ENCODE measurements around the gene CD200. TPM values are rescaled to one million over a fixed set of nuclear protein-coding genes. Genes with fewer than 3 reads are reported as not detected.

CD200 gene
- total and polyA plus RNA-seq, 2 experiments from 2014 or later, result 51.9 to 65.0 TPM

GRCh38 chr3:112357930-112358780, 25.2 kb downstream of the CD200 start:
- Histone ChIP-seq H3K79me2 (replicated peaks; ENCODE audit: insufficient read depth) (no peaks in the 10 kb centered on the region; the same call in 1 of the 2 replicates), H3K27ac (ENCODE audit: low read depth) (peak overlapping the region; percentile 51; the same call in 1 of the 2 replicates), H3K4me3 (no peak overlapping the region), H3K36me3 (ENCODE audit: insufficient read depth) (peaks cover 17% of the 10 kb centered on the region; the same call in 1 of the 2 replicates), H4K20me1 (replicated peaks; ENCODE audit: insufficient read depth) (no peaks in the 10 kb centered on the region), H3K4me2 (no peak overlapping the region), H2AFZ (no peak overlapping the region), H3F3A (replicated peaks; ENCODE audit: low read depth) (0 out of 2 replicates have a peak, but pooled peaks cover 10% of the 10 kb centered on the region), H3K9me2 (ENCODE audit: insufficient read depth) (no peaks in the 10 kb centered on the region), H3K27me3 (ENCODE audit: insufficient read depth) (no peaks in the 10 kb centered on the region), H3K4me1 (ENCODE audit: insufficient read depth) (peaks cover 56% of the 10 kb centered on the region)
- peaks cover 55% of the 10 kb centered on the region for H3K4me1 Mint-ChIP-seq
- H3K9me3 Mint-ChIP-seq, result no peaks in the 10 kb centered on the region
- no peak for TF ChIP-seq JUNB (IDR thresholded peaks at IDR 0.05; ENCODE audit: unreplicated experiment)
- TF ChIP-seq ETS1 (IDR thresholded peaks at IDR 0.05), result no peak
- 0 out of 2 replicates have a peak, but pooled peaks have one; percentile 41 for TF ChIP-seq POLR2AphosphoS5 (IDR thresholded peaks at IDR 0.05; ENCODE audit: low read depth)
- H3K27ac Mint-ChIP-seq, result peak overlapping the region; percentile 37
- H3K36me3 Mint-ChIP-seq (ENCODE audit: low read depth), result peaks cover 63% of the 10 kb centered on the region
- H3K4me3 Mint-ChIP-seq, result no peak overlapping the region; the same call in 2 of the 3 replicates
- ATAC-seq (no peak), DNase-seq (ENCODE audit: low spot score) (no peak)
- no peaks in the 10 kb centered on the region for H3K27me3 Mint-ChIP-seq (ENCODE audit: insufficient read depth, low read depth, poor library complexity)

- no peak overlapping the region for H2AFZ ChIP-seq
- ATAC-seq (no peak), DNase-seq (ENCODE audit: low spot score) (no peak)
- Mint-ChIP-seq H3K4me1 (peaks cover 43% of the 10 kb centered on the region), H3K27me3 (ENCODE audit: insufficient read depth, low read depth, poor library complexity) (no peaks in the 10 kb centered on the region), H3K36me3 (ENCODE audit: low read depth) (peaks cover 68% of the 10 kb centered on the region), H3K9me3 (no peaks in the 10 kb centered on the region), H3K27ac (no peak overlapping the region), H3K4me3 (no peak overlapping the region)
- H3K4me2 ChIP-seq, result no peak overlapping the region
- H3K27me3 ChIP-seq (ENCODE audit: insufficient read depth), result no peaks in the 10 kb centered on the region
- H4K20me1 ChIP-seq (replicated peaks; ENCODE audit: insufficient read depth), result no peaks in the 10 kb centered on the region
- no peaks in the 10 kb centered on the region for H3K9me2 ChIP-seq (ENCODE audit: insufficient read depth)
- H3K36me3 ChIP-seq (ENCODE audit: insufficient read depth), result peaks cover 21% of the 10 kb centered on the region
- H3F3A ChIP-seq (replicated peaks; ENCODE audit: low read depth), result 0 out of 2 replicates have a peak, but pooled peaks cover 4% of the 10 kb centered on the region
- peak overlapping the region; percentile 12; the same call in 1 of the 2 replicates for H3K27ac ChIP-seq (ENCODE audit: low read depth)
- no peak overlapping the region for H3K4me3 ChIP-seq
- H3K79me2 ChIP-seq (replicated peaks; ENCODE audit: insufficient read depth), result no peaks in the 10 kb centered on the region; the same call in 1 of the 2 replicates
- H3K4me1 ChIP-seq (ENCODE audit: insufficient read depth), result peaks cover 37% of the 10 kb centered on the region
- TF ChIP-seq CTCF (conservative IDR thresholded peaks at IDR 0.05; ENCODE audit: low read depth in 2 of 2) (no peak), CREB1 (CRISPR knock-in tag; IDR thresholded peaks at IDR 0.05; ENCODE audit: low read depth) (no peak), EZH2 (IDR thresholded peaks at IDR 0.05; ENCODE audit: low read depth, unreplicated experiment) (no peak), REST (IDR thresholded peaks at IDR 0.05; ENCODE audit: unreplicated experiment) (no peak), STAT1 (IDR thresholded peaks at IDR 0.05; ENCODE audit: unreplicated experiment) (no peak), EZH2phosphoT487 (IDR thresholded peaks at IDR 0.05; ENCODE audit: unreplicated experiment) (no peak), ZNF331 (CRISPR knock-in tag; IDR thresholded peaks at IDR 0.05; ENCODE audit: low read depth) (no peak)
Measured at GRCh38 chr3:112360561-112360960, 27.6 kb downstream of the CD200 start.
